ENCODE data around the gene PPP4R4. TPM values are rescaled to one million over a fixed set of nuclear protein-coding genes. Genes with fewer than 3 reads are reported as not detected.

PPP4R4 gene
- total and polyA plus RNA-seq, 2 experiments from 2014 or later = 0.11 to 0.22 TPM

DNA sequence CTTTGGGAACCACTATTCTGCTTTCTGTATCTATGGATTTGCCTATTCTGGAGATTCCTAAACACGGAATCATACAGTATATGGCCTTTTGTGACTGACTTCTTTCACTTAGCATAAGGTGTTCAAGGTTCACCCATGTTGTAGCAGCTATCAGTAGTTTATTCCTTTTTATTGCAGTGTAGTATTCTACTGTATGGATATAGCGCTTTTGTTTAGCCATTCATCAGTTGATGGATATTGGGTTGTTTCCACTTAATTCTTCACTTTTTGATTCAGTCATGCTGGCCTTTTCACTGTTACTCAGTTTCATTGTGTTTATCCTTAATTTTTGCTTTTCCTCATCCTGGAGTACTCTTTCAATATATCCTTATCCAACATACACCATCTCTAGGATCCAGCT is 5.1 kb downstream of the PPP4R4 start:
- no peaks in the 10 kb centered on the region for H3K79me2 ChIP-seq (ENCODE audit: insufficient read depth)
- H4K20me1 ChIP-seq (ENCODE audit: insufficient read depth) = no peaks in the 10 kb centered on the region
- H3K9ac ChIP-seq = no peak overlapping the region
- no peak overlapping the region for H3K4me3 ChIP-seq
- no peaks in the 10 kb centered on the region for H3K4me1 ChIP-seq (ENCODE audit: insufficient read depth)
- no peak overlapping the region for H3K27ac ChIP-seq
- TF ChIP-seq EZH2phosphoT487 (IDR thresholded peaks at IDR 0.05; ENCODE audit: insufficient read depth, low read depth) = no peak
- TF ChIP-seq EZH2 (IDR thresholded peaks at IDR 0.05; ENCODE audit: insufficient read depth, poor library complexity, severe bottlenecking) = no peak
- 83 to 84% methylated on average over 2 of the region's 2 CpGs for WGBS, 2 experiments (ENCODE audit: low coverage in 1 of 2, low lambda C conversion rate in 2 of 2, missing lambda C conversion rate in 2 of 2)
- no peaks in the 10 kb centered on the region for H3K36me3 ChIP-seq (ENCODE audit: low read depth)
- no peaks in the 10 kb centered on the region for H3F3A ChIP-seq (ENCODE audit: insufficient read depth)
- in situ Hi-C loops (cut with MboI) = no loop called here
- no peak overlapping the region for H2AFZ ChIP-seq
- no peak overlapping the region for H3K4me2 ChIP-seq (ENCODE audit: unreplicated experiment)
- no peaks in the 10 kb centered on the region for H3K9me2 ChIP-seq (ENCODE audit: insufficient read depth)
- no peak for DNase-seq
- no peaks in the 10 kb centered on the region for H3K9me3 ChIP-seq (ENCODE audit: low read depth)
- peaks cover 29% of the 10 kb centered on the region for H3K27me3 ChIP-seq (replicated peaks; ENCODE audit: insufficient read depth)

- WGBS, 2 experiments (ENCODE audit: low coverage in 1 of 2, low lambda C conversion rate in 2 of 2, missing lambda C conversion rate in 2 of 2) = 11 to 15% methylated on average over 4 of the region's 4 CpGs
- no peaks in the 10 kb centered on the region for H3F3A ChIP-seq (ENCODE audit: insufficient read depth)
- H3K27ac ChIP-seq = no peak overlapping the region
- peak overlapping the region; percentile 18; the same call in 1 of the 2 replicates for H3K9ac ChIP-seq
- peak overlapping the region; percentile 47 for H3K4me3 ChIP-seq
- peak overlapping the region; percentile 64 for H3K4me2 ChIP-seq (ENCODE audit: unreplicated experiment)
- no peaks in the 10 kb centered on the region for H3K9me2 ChIP-seq (ENCODE audit: insufficient read depth)
- in situ Hi-C loops (cut with MboI) = no loop called here
- no peaks in the 10 kb centered on the region for H3K9me3 ChIP-seq (ENCODE audit: low read depth)
- H3K79me2 ChIP-seq (ENCODE audit: insufficient read depth) = no peaks in the 10 kb centered on the region
- H2AFZ ChIP-seq = peak overlapping the region; percentile 41
- TF ChIP-seq EZH2 (IDR thresholded peaks at IDR 0.05; ENCODE audit: insufficient read depth, poor library complexity, severe bottlenecking) (no peak), EZH2phosphoT487 (IDR thresholded peaks at IDR 0.05; ENCODE audit: insufficient read depth, low read depth) (no peak)
- no peaks in the 10 kb centered on the region for H3K36me3 ChIP-seq (ENCODE audit: low read depth)
- no peaks in the 10 kb centered on the region for H3K4me1 ChIP-seq (ENCODE audit: insufficient read depth)
- no peaks in the 10 kb centered on the region for H4K20me1 ChIP-seq (ENCODE audit: insufficient read depth)
- peaks cover 19% of the 10 kb centered on the region for H3K27me3 ChIP-seq (replicated peaks; ENCODE audit: insufficient read depth)
- DNase-seq = peak; percentile 63
These were observed 6.6 kb downstream of the PPP4R4 start for GRCh38 chr14:94180655-94181271.

GRCh38 chr14:94181835-94182234 is 7.7 kb downstream of the PPP4R4 start:
- in situ Hi-C loops (cut with MboI) = no loop called here
- H3K4me1 ChIP-seq (ENCODE audit: insufficient read depth) = no peaks in the 10 kb centered on the region
- no peak overlapping the region for H3K4me3 ChIP-seq
- no peaks in the 10 kb centered on the region for H4K20me1 ChIP-seq (ENCODE audit: insufficient read depth)
- 66 to 71% methylated on average over 2 of the region's 2 CpGs for WGBS, 2 experiments (ENCODE audit: low coverage in 1 of 2, low lambda C conversion rate in 2 of 2, missing lambda C conversion rate in 2 of 2)
- TF ChIP-seq EZH2 (IDR thresholded peaks at IDR 0.05; ENCODE audit: insufficient read depth, poor library complexity, severe bottlenecking) = no peak
- no peak for TF ChIP-seq EZH2phosphoT487 (IDR thresholded peaks at IDR 0.05; ENCODE audit: insufficient read depth, low read depth)
- H3K36me3 ChIP-seq (ENCODE audit: low read depth) = no peaks in the 10 kb centered on the region
- H3K9me3 ChIP-seq (ENCODE audit: low read depth) = no peaks in the 10 kb centered on the region
- no peak for DNase-seq
- no peak overlapping the region for H3K27ac ChIP-seq
- H2AFZ ChIP-seq = no peak overlapping the region
- H3K27me3 ChIP-seq (replicated peaks; ENCODE audit: insufficient read depth) = peaks cover 9% of the 10 kb centered on the region; the same call in 1 of the 2 replicates
- H3K79me2 ChIP-seq (ENCODE audit: insufficient read depth) = no peaks in the 10 kb centered on the region
- no peaks in the 10 kb centered on the region for H3F3A ChIP-seq (ENCODE audit: insufficient read depth)
- H3K9ac ChIP-seq = no peak overlapping the region
- no peaks in the 10 kb centered on the region for H3K9me2 ChIP-seq (ENCODE audit: insufficient read depth)
- H3K4me2 ChIP-seq (ENCODE audit: unreplicated experiment) = no peak overlapping the region

DNA sequence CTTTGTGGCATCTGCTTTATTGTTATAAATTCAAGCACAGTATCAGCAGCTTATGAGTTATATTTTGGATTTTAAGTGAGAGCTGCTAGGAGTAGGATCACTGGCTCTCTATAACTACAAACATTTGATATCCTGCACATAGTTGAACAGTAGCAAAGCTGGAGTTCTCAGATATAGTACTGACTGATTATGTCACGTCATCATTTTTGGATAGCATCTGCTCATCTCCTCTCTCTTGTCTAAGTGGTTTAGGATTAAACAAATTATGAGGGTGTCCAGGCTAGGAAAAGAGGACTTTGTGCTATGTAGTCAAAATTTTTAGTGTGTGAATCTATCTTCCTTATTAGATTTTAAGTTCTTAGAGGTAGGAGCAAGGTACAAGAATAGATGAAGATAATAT is 18.4 kb downstream of the PPP4R4 start:
- no peaks in the 10 kb centered on the region for H3F3A ChIP-seq (ENCODE audit: insufficient read depth)
- no peaks in the 10 kb centered on the region for H3K9me2 ChIP-seq (ENCODE audit: insufficient read depth)
- no peak overlapping the region for H3K27ac ChIP-seq
- no peaks in the 10 kb centered on the region; the same call in 1 of the 2 replicates for H3K27me3 ChIP-seq (replicated peaks; ENCODE audit: insufficient read depth)
- no peak for DNase-seq
- H3K4me1 ChIP-seq (ENCODE audit: insufficient read depth) = no peaks in the 10 kb centered on the region
- in situ Hi-C loops (cut with MboI) = no loop called here
- H3K36me3 ChIP-seq (ENCODE audit: low read depth) = no peaks in the 10 kb centered on the region
- no peak for TF ChIP-seq EZH2phosphoT487 (IDR thresholded peaks at IDR 0.05; ENCODE audit: insufficient read depth, low read depth)
- no peak for TF ChIP-seq EZH2 (IDR thresholded peaks at IDR 0.05; ENCODE audit: insufficient read depth, poor library complexity, severe bottlenecking)
- no peaks in the 10 kb centered on the region for H4K20me1 ChIP-seq (ENCODE audit: insufficient read depth)
- H3K9ac ChIP-seq = no peak overlapping the region
- H3K79me2 ChIP-seq (ENCODE audit: insufficient read depth) = no peaks in the 10 kb centered on the region
- 47 to 63% methylated on average over 1 of the region's 1 CpG for WGBS, 2 experiments (ENCODE audit: low coverage in 1 of 2, low lambda C conversion rate in 2 of 2, missing lambda C conversion rate in 2 of 2)
- H2AFZ ChIP-seq = no peak overlapping the region
- H3K4me3 ChIP-seq = no peak overlapping the region
- no peaks in the 10 kb centered on the region for H3K9me3 ChIP-seq (ENCODE audit: low read depth)
- H3K4me2 ChIP-seq (ENCODE audit: unreplicated experiment) = no peak overlapping the region

Measured in GM23248 (cell line).